ENCODE results near the gene TTC16.
A peak's percentile ranks its signal among the peaks of the same experiment; 100 is the strongest.

The TTC16 gene

DNA sequence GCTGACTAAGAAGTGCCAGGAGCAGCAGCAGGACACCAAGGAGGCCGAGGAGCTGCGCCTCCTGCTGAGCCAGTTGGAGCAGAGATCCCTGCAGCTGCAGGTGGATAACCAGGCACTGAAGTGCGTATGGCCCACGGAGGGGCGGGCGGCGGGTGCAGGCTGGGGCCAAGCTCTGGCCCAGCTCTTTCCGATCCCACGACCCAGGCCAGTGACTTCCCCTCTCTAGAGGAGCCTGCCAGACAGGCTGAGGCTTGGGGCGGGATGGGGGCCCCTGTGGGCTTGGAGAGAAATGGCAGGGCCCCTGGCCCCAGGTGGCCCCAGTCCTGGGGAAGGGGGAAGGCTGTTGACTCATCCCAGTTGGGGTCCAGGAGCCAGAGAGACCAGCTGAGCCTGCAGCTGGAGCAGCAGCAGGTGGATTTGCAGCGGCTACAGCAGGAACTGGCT, 4.0 kb upstream of the TTC16 start:
- Histone ChIP-seq H3K27ac (ENCODE audit: low read depth, low read length) (no peak overlapping the region), H3K4me3 (ENCODE audit: low read depth, low read length) (no peak overlapping the region), H3K9ac (ENCODE audit: low read length) (no peak overlapping the region), H3K27me3 (ENCODE audit: control insufficient read depth, insufficient read depth, low read length) (peaks cover 7% of the 10 kb centered on the region; the same call in 1 of the 2 replicates), H3K9me3 (ENCODE audit: control insufficient read depth, insufficient read depth, low read depth, low read length) (no peaks in the 10 kb centered on the region), H3K4me1 (ENCODE audit: control insufficient read depth, insufficient read depth, low read length) (peaks cover 25% of the 10 kb centered on the region), H3K36me3 (ENCODE audit: control insufficient read depth, insufficient read depth, low read length) (no peaks in the 10 kb centered on the region)

DNA sequence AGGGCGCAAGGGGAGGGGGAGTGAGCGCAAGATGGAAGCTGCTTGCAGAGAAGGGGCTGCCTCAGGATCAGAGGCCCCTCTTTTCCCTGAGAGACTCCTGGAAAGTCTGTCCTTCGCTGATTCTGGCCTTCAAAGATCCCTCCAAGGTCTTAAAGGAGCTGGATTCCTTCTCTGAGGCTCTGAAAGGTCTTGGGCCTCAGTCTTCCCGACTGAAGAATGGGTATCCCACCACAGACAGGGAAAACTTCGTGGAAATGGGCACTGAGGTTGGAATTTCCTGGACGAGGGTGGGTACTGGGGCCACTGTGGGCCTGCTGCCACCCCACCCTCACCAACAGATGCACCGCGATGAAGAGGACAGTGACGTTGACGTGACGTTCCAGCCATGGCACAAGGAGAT, 3.5 kb upstream of the TTC16 start:
- peaks cover 25% of the 10 kb centered on the region for H3K4me1 ChIP-seq (ENCODE audit: control insufficient read depth, insufficient read depth, low read length)
- H3K4me3 ChIP-seq (ENCODE audit: low read depth, low read length): no peak overlapping the region
- H3K9ac ChIP-seq (ENCODE audit: low read length): no peak overlapping the region

DNA sequence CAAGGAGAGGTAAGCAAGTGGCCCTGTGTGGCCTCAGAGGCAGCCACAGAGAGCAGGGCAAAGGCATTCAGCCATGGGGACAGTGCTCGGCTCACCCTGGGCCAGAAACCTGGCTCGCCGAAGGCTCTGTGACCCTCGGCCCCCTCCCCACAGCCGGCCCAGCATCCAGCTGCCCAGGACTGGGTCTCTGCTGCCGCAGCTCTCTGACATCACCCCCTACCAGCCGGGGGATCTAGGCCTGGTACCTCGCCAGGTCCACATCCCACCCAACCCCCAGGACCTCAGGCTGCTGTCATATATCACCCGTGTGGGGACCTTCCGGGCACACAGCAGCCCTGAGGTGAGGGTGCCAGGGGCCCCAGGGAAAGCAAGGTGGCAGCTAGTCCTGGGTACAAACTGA, 3.0 kb upstream of the TTC16 start:
- H3K4me3 ChIP-seq (ENCODE audit: low read depth, low read length): no peak overlapping the region
- peaks cover 25% of the 10 kb centered on the region for H3K4me1 ChIP-seq (ENCODE audit: control insufficient read depth, insufficient read depth, low read length)
- H3K27me3 ChIP-seq (ENCODE audit: control insufficient read depth, insufficient read depth, low read length): peaks cover 7% of the 10 kb centered on the region; the same call in 1 of the 2 replicates
- H3K27ac ChIP-seq (ENCODE audit: low read depth, low read length): no peak overlapping the region
- H3K36me3 ChIP-seq (ENCODE audit: control insufficient read depth, insufficient read depth, low read length): no peaks in the 10 kb centered on the region
- H3K9me3 ChIP-seq (ENCODE audit: control insufficient read depth, insufficient read depth, low read depth, low read length): no peaks in the 10 kb centered on the region
- H3K9ac ChIP-seq (ENCODE audit: low read length): no peak overlapping the region

More for the DNA sequence above, 3.5 kb upstream of the TTC16 start:
- H3K27me3 ChIP-seq (ENCODE audit: control insufficient read depth, insufficient read depth, low read length): peaks cover 7% of the 10 kb centered on the region; the same call in 1 of the 2 replicates
- H3K9me3 ChIP-seq (ENCODE audit: control insufficient read depth, insufficient read depth, low read depth, low read length): no peaks in the 10 kb centered on the region
- H3K27ac ChIP-seq (ENCODE audit: low read depth, low read length): no peak overlapping the region
- H3K36me3 ChIP-seq (ENCODE audit: control insufficient read depth, insufficient read depth, low read length): no peaks in the 10 kb centered on the region

GRCh38 chr9:127714020-127714750, 1.7 kb upstream of the TTC16 start:
- Histone ChIP-seq H3K9ac (ENCODE audit: low read length) (no peak overlapping the region), H3K27me3 (ENCODE audit: control insufficient read depth, insufficient read depth, low read length) (peaks cover 7% of the 10 kb centered on the region; the same call in 1 of the 2 replicates), H3K36me3 (ENCODE audit: control insufficient read depth, insufficient read depth, low read length) (no peaks in the 10 kb centered on the region), H3K4me3 (ENCODE audit: low read depth, low read length) (peak overlapping the region; percentile 82), H3K4me1 (ENCODE audit: control insufficient read depth, insufficient read depth, low read length) (peaks cover 25% of the 10 kb centered on the region), H3K9me3 (ENCODE audit: control insufficient read depth, insufficient read depth, low read depth, low read length) (no peaks in the 10 kb centered on the region), H3K27ac (ENCODE audit: low read depth, low read length) (no peak overlapping the region)

DNA sequence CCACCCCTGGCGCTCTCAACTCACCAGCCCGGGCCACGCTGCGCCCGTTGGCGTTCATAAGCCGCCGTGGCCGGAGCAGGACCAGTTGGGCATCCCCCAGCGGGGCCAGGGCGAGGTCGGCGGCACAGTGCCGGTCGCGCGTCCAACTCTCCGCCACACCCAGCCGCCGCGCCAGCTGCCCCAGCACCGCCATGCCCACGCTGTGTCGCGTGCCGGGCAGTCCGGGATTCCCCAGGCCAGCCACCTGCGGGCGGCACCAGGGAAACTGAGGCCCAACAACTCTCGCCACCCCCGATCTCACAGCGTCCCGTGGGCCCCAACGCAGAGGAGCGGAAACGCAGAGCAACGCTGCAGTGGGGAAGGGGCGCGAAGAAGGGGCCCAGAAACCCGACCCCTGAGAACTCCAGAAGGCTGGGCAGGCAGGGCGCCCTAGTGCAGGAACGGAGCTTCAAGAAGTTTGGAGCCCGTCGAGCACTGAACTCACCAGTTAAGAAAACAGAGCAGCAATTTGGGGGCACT, 869 bp upstream of the TTC16 start:
- Histone ChIP-seq H3K4me1 (ENCODE audit: control insufficient read depth, insufficient read depth, low read length) (peaks cover 25% of the 10 kb centered on the region), H3K27ac (ENCODE audit: low read depth, low read length) (no peak overlapping the region; the same call in 1 of the 2 replicates), H3K9ac (ENCODE audit: low read length) (peak overlapping the region; percentile 72)

GRCh38 chr9:127716412-127716811, 533 bp downstream of the TTC16 start:
- no peaks in the 10 kb centered on the region for H3K9me3 ChIP-seq (ENCODE audit: control insufficient read depth, insufficient read depth, low read depth, low read length)
- peaks cover 24% of the 10 kb centered on the region for H3K4me1 ChIP-seq (ENCODE audit: control insufficient read depth, insufficient read depth, low read length)
- H3K4me3 ChIP-seq (ENCODE audit: low read depth, low read length): peak overlapping the region; percentile 82; the same call in 1 of the 2 replicates
- peaks cover 7% of the 10 kb centered on the region; the same call in 1 of the 2 replicates for H3K27me3 ChIP-seq (ENCODE audit: control insufficient read depth, insufficient read depth, low read length)
- H3K36me3 ChIP-seq (ENCODE audit: control insufficient read depth, insufficient read depth, low read length): no peaks in the 10 kb centered on the region
- H3K9ac ChIP-seq (ENCODE audit: low read length): no peak overlapping the region
- no peak overlapping the region for H3K27ac ChIP-seq (ENCODE audit: low read depth, low read length)

More for the DNA sequence above, 869 bp upstream of the TTC16 start:
- Histone ChIP-seq H3K36me3 (ENCODE audit: control insufficient read depth, insufficient read depth, low read length) (no peaks in the 10 kb centered on the region), H3K9me3 (ENCODE audit: control insufficient read depth, insufficient read depth, low read depth, low read length) (no peaks in the 10 kb centered on the region), H3K4me3 (ENCODE audit: low read depth, low read length) (peak overlapping the region; percentile 82), H3K27me3 (ENCODE audit: control insufficient read depth, insufficient read depth, low read length) (peaks cover 7% of the 10 kb centered on the region; the same call in 1 of the 2 replicates)

DNA sequence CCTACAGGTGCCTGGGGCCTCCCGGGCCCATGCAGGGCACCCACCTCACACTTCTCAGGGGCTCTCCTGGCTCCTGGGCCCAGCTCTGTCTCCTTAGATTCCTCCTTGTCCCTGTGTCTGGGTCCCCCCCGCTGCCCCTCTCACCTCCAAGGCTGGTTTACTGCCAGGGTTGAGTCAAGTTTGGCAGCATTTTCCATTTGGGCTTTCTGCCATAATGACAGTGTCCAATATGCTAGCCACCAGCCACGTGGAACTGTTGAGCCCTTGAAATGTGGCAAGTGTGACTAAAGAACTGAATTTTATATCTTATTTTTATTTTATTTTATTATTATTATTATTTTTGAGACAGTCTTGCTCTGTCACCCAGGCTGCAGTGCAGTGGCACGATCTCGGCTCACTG, 1.9 kb downstream of the TTC16 start:
- H3K27me3 ChIP-seq (ENCODE audit: control insufficient read depth, insufficient read depth, low read length): peaks cover 7% of the 10 kb centered on the region; the same call in 1 of the 2 replicates
- no peak overlapping the region for H3K9ac ChIP-seq (ENCODE audit: low read length)
- no peak overlapping the region for H3K27ac ChIP-seq (ENCODE audit: low read depth, low read length)
- no peaks in the 10 kb centered on the region for H3K9me3 ChIP-seq (ENCODE audit: control insufficient read depth, insufficient read depth, low read depth, low read length)
- H3K4me1 ChIP-seq (ENCODE audit: control insufficient read depth, insufficient read depth, low read length): peaks cover 14% of the 10 kb centered on the region
- H3K4me3 ChIP-seq (ENCODE audit: low read depth, low read length): no peak overlapping the region
- no peaks in the 10 kb centered on the region for H3K36me3 ChIP-seq (ENCODE audit: control insufficient read depth, insufficient read depth, low read length)

DNA sequence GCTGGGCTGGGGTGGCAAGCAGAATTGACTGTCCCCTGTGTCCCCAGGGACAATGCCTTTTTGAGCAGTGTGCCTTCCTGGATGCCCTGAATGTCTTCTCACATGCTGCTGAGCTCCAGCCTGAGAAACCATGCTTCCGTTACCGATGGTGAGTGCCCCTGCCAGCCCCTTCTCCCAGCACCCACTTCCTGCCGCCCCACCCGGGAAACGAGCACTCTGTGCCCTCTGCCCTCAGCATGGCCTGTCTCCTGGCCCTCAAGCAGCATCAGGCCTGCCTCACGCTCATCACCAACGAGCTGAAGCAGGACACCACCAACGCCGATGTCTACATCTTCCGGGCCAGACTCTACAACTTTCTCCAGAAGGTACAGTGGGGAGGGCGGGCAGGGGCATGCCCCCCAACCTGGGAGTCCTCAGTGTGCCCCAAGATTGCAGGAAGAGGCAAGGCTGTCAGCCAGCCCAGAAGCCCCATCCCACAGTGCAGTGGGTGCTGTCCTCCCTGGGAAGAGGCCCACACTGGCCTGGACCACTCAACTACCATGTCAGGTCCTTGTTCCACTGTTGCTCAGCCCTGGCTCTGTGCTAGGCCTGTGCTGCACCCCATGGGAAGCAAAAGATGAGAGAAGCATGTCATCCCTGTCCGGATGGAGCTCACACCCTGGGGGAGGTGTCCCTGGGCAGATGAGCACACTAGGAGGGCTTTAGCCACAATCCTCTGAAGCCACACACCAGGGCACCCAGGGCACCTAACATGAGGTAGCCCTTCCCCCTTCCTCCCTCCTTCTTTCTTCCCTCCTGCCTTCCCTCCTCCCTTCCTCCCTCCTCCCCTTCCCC, 4.4 kb downstream of the TTC16 start:
- no peak overlapping the region for H3K9ac ChIP-seq (ENCODE audit: low read length)
- H3K27me3 ChIP-seq (ENCODE audit: control insufficient read depth, insufficient read depth, low read length): no peaks in the 10 kb centered on the region

GRCh38 chr9:127720865-127721227, 5.0 kb downstream of the TTC16 start:
- Histone ChIP-seq H3K9ac (ENCODE audit: low read length) (no peak overlapping the region), H3K27ac (ENCODE audit: low read depth, low read length) (no peak overlapping the region), H3K36me3 (ENCODE audit: control insufficient read depth, insufficient read depth, low read length) (no peaks in the 10 kb centered on the region), H3K9me3 (ENCODE audit: control insufficient read depth, insufficient read depth, low read depth, low read length) (no peaks in the 10 kb centered on the region), H3K27me3 (ENCODE audit: control insufficient read depth, insufficient read depth, low read length) (no peaks in the 10 kb centered on the region), H3K4me1 (ENCODE audit: control insufficient read depth, insufficient read depth, low read length) (peaks cover 16% of the 10 kb centered on the region), H3K4me3 (ENCODE audit: low read depth, low read length) (no peak overlapping the region)

More for the DNA sequence above, 4.4 kb downstream of the TTC16 start:
- H3K27ac ChIP-seq (ENCODE audit: low read depth, low read length): no peak overlapping the region
- no peaks in the 10 kb centered on the region for H3K36me3 ChIP-seq (ENCODE audit: control insufficient read depth, insufficient read depth, low read length)
- peaks cover 16% of the 10 kb centered on the region for H3K4me1 ChIP-seq (ENCODE audit: control insufficient read depth, insufficient read depth, low read length)
- no peak overlapping the region for H3K4me3 ChIP-seq (ENCODE audit: low read depth, low read length)
- H3K9me3 ChIP-seq (ENCODE audit: control insufficient read depth, insufficient read depth, low read depth, low read length): no peaks in the 10 kb centered on the region

DNA sequence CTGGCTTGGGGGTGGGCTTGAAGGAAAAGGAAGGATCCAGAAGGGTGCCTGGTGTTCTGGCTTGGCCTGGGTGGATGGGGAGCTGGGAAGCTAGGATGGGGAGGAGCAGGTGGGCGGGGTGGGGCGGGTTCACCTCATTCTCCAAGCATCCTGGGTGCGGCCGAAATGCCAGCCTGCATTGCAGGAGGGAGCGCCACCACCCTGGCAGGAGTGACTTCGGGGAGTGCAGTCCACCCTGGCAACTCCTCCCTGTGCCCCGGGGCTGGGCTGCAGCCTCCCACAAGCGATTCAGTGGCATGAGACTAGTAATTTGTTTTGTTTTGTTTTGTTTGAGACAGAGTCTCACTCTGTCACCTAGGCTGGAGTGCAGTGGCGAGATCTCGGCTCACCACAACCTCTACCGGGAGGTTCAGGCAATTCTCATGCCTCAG, 5.5 kb downstream of the TTC16 start:
- Histone ChIP-seq H3K9ac (ENCODE audit: low read length) (no peak overlapping the region), H3K36me3 (ENCODE audit: control insufficient read depth, insufficient read depth, low read length) (no peaks in the 10 kb centered on the region), H3K27ac (ENCODE audit: low read depth, low read length) (no peak overlapping the region), H3K4me1 (ENCODE audit: control insufficient read depth, insufficient read depth, low read length) (peaks cover 13% of the 10 kb centered on the region; the same call in 1 of the 2 replicates), H3K4me3 (ENCODE audit: low read depth, low read length) (no peak overlapping the region), H3K27me3 (ENCODE audit: control insufficient read depth, insufficient read depth, low read length) (no peaks in the 10 kb centered on the region), H3K9me3 (ENCODE audit: control insufficient read depth, insufficient read depth, low read depth, low read length) (no peaks in the 10 kb centered on the region)
